Hepatocyte (in vitro differentiated cells): ENCODE measurements around the gene PAPPA2.

Experiments used
- EZH2 ChIP-seq: fragments of 200-600 bp; sonication (generic); IDR thresholded peaks from 2 replicates; pipeline ENCODE4 v1.6.1; 2016; ENCODE audit warnings: antibody characterized with exemption, mild to moderate bottlenecking, borderline replicate concordance
- EZH2phosphoT487 ChIP-seq: fragments of 200-600 bp; sonication (generic); IDR thresholded peaks from one replicate; pipeline ENCODE4 v1.6.1; 2018; ENCODE audit warnings: antibody characterized with exemption, mild to moderate bottlenecking, low read depth, moderate library complexity; ENCODE audit not compliant: unreplicated experiment, severe bottlenecking
- TF ChIP-seq, protein P1 (sequence below): fragments of 200-600 bp; sonication (generic); IDR thresholded peaks from 2 replicates; pipeline ENCODE4 v1.5.1; 2016; ENCODE audit warnings: antibody characterized with exemption, mild to moderate bottlenecking; ENCODE audit not compliant: poor library complexity

- TF ChIP-seq, protein P1, sequence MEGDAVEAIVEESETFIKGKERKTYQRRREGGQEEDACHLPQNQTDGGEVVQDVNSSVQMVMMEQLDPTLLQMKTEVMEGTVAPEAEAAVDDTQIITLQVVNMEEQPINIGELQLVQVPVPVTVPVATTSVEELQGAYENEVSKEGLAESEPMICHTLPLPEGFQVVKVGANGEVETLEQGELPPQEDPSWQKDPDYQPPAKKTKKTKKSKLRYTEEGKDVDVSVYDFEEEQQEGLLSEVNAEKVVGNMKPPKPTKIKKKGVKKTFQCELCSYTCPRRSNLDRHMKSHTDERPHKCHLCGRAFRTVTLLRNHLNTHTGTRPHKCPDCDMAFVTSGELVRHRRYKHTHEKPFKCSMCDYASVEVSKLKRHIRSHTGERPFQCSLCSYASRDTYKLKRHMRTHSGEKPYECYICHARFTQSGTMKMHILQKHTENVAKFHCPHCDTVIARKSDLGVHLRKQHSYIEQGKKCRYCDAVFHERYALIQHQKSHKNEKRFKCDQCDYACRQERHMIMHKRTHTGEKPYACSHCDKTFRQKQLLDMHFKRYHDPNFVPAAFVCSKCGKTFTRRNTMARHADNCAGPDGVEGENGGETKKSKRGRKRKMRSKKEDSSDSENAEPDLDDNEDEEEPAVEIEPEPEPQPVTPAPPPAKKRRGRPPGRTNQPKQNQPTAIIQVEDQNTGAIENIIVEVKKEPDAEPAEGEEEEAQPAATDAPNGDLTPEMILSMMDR = no peak
- no peak for TF ChIP-seq EZH2phosphoT487
- TF ChIP-seq EZH2 = no peak
Measured at GRCh38 chr1:176877557-176877956, 414.6 kb downstream of the PAPPA2 start.
